Activated naive CD8-positive, alpha-beta T cell treated with anti-CD3 and anti-CD28 coated beads, Interleukin-2, amount 50 U/mL, for 24 hours (primary cell): ENCODE data around the gene BORCS6.

Source experiments
- ATAC-seq: fragments of 150-1000 bp; cut with Tn5 transposase; one replicate; pipeline ENCODE4 v1.10.0; 2021
- DNase-seq: peaks from one replicate; pipeline ENCODE4 v3.0.0; 2021
- H3K27ac Mint-ChIP-seq: one replicate; pipeline ENCODE4 v1.8.0; 2021; ENCODE audit warnings: mild to moderate bottlenecking, mixed read lengths
- H3K27me3 Mint-ChIP-seq: one replicate; pipeline ENCODE4 v1.8.0; 2021; ENCODE audit warnings: mixed read lengths
- H3K36me3 Mint-ChIP-seq: one replicate; pipeline ENCODE4 v1.8.0; 2021; ENCODE audit warnings: low read depth, mixed read lengths
- H3K4me1 Mint-ChIP-seq: one replicate; pipeline ENCODE4 v1.8.0; 2021; ENCODE audit warnings: mixed read lengths
- H3K4me3 Mint-ChIP-seq: one replicate; pipeline ENCODE4 v1.8.0; 2021; ENCODE audit warnings: mild to moderate bottlenecking, moderate library complexity, mixed read lengths
- H3K9me3 Mint-ChIP-seq: one replicate; pipeline ENCODE4 v1.8.0; 2021; ENCODE audit warnings: mixed read lengths

The BORCS6 gene

GRCh38 chr17:8155996-8156245 lies 34.1 kb downstream of the BORCS6 start:
- H3K36me3 Mint-ChIP-seq, result peaks cover 17% of the 10 kb centered on the region
- DNase-seq (no peak), ATAC-seq (no peak)
- H3K4me1 Mint-ChIP-seq, result peaks cover 67% of the 10 kb centered on the region
- no peaks in the 10 kb centered on the region for H3K9me3 Mint-ChIP-seq
- H3K4me3 Mint-ChIP-seq, result no peak overlapping the region
- H3K27ac Mint-ChIP-seq, result no peak overlapping the region
- no peaks in the 10 kb centered on the region for H3K27me3 Mint-ChIP-seq

GRCh38 chr17:8155231-8155995 lies 34.6 kb downstream of the BORCS6 start:
- Mint-ChIP-seq H3K4me1 (peaks cover 66% of the 10 kb centered on the region), H3K27me3 (no peaks in the 10 kb centered on the region), H3K4me3 (no peak overlapping the region), H3K9me3 (no peaks in the 10 kb centered on the region), H3K27ac (no peak overlapping the region), H3K36me3 (peaks cover 13% of the 10 kb centered on the region)
- no peak for ATAC-seq
- DNase-seq, result no peak

GRCh38 chr17:8154608-8155155 lies 35.3 kb downstream of the BORCS6 start:
- Mint-ChIP-seq H3K4me1 (peaks cover 65% of the 10 kb centered on the region), H3K9me3 (no peaks in the 10 kb centered on the region), H3K36me3 (peaks cover 9% of the 10 kb centered on the region), H3K27ac (no peak overlapping the region), H3K27me3 (no peaks in the 10 kb centered on the region), H3K4me3 (no peak overlapping the region)
- ATAC-seq, result no peak
- no peak for DNase-seq

- H3K27me3 Mint-ChIP-seq, result no peaks in the 10 kb centered on the region
- DNase-seq (peak; percentile 94), ATAC-seq (peak; percentile 3)
- H3K27ac Mint-ChIP-seq, result no peak overlapping the region
- no peaks in the 10 kb centered on the region for H3K9me3 Mint-ChIP-seq
- peaks cover 59% of the 10 kb centered on the region for H3K4me1 Mint-ChIP-seq
- H3K4me3 Mint-ChIP-seq, result no peak overlapping the region
- H3K36me3 Mint-ChIP-seq, result peaks cover 8% of the 10 kb centered on the region
Observed at GRCh38 chr17:8153957-8154607, 35.9 kb downstream of the BORCS6 start.

- Mint-ChIP-seq H3K4me1 (peaks cover 55% of the 10 kb centered on the region), H3K36me3 (peaks cover 10% of the 10 kb centered on the region), H3K27ac (no peak overlapping the region), H3K4me3 (no peak overlapping the region), H3K9me3 (no peaks in the 10 kb centered on the region), H3K27me3 (no peaks in the 10 kb centered on the region)
- DNase-seq, result peak; percentile 74
- ATAC-seq, result peak; percentile 41
Observed at GRCh38 chr17:8153525-8153956, 36.4 kb downstream of the BORCS6 start.

- H3K36me3 Mint-ChIP-seq, result peaks cover 15% of the 10 kb centered on the region
- no peak for ATAC-seq
- peaks cover 52% of the 10 kb centered on the region for H3K4me1 Mint-ChIP-seq
- no peaks in the 10 kb centered on the region for H3K9me3 Mint-ChIP-seq
- no peak overlapping the region for H3K27ac Mint-ChIP-seq
- no peaks in the 10 kb centered on the region for H3K27me3 Mint-ChIP-seq
- DNase-seq, result no peak
- H3K4me3 Mint-ChIP-seq, result no peak overlapping the region
Observed at GRCh38 chr17:8153031-8153451, 36.9 kb downstream of the BORCS6 start.

- Mint-ChIP-seq H3K4me1 (peaks cover 52% of the 10 kb centered on the region), H3K27me3 (no peaks in the 10 kb centered on the region), H3K9me3 (no peaks in the 10 kb centered on the region), H3K4me3 (no peak within 1 kb of the TSS), H3K27ac (no peak within 1 kb of the TSS), H3K36me3 (peaks cover 19% of the 10 kb centered on the region)
- ATAC-seq, result peak; percentile 44
- peak; percentile 95 for DNase-seq
Observed at GRCh38 chr17:8152112-8152775, 37.7 kb downstream of the BORCS6 start, which contains the start of gene PER1. PER1 (minus strand) TSS chr17:8152404; CDS start chr17:8150706, 1,698 bp downstream.

GRCh38 chr17:8151641-8152111 lies 38.3 kb downstream of the BORCS6 start:
- Mint-ChIP-seq H3K4me3 (no peak overlapping the region), H3K4me1 (peaks cover 52% of the 10 kb centered on the region), H3K27me3 (no peaks in the 10 kb centered on the region), H3K27ac (no peak overlapping the region), H3K9me3 (no peaks in the 10 kb centered on the region), H3K36me3 (peaks cover 20% of the 10 kb centered on the region)
- ATAC-seq (no peak), DNase-seq (peak; percentile 54)

- ATAC-seq, result peak; percentile 21
- H3K27me3 Mint-ChIP-seq, result no peaks in the 10 kb centered on the region
- DNase-seq, result peak; percentile 93
- H3K4me3 Mint-ChIP-seq, result no peak overlapping the region
- H3K27ac Mint-ChIP-seq, result no peak overlapping the region
- peaks cover 25% of the 10 kb centered on the region for H3K36me3 Mint-ChIP-seq
- H3K4me1 Mint-ChIP-seq, result peaks cover 52% of the 10 kb centered on the region
- no peaks in the 10 kb centered on the region for H3K9me3 Mint-ChIP-seq
Observed at GRCh38 chr17:8151120-8151640, 38.8 kb downstream of the BORCS6 start.

GRCh38 chr17:8150194-8151119 lies 39.5 kb downstream of the BORCS6 start:
- Mint-ChIP-seq H3K36me3 (peaks cover 28% of the 10 kb centered on the region), H3K27me3 (no peaks in the 10 kb centered on the region), H3K27ac (no peak overlapping the region), H3K9me3 (no peaks in the 10 kb centered on the region), H3K4me3 (no peak overlapping the region), H3K4me1 (peaks cover 50% of the 10 kb centered on the region)
- ATAC-seq (no peak), DNase-seq (no peak)

GRCh38 chr17:8149419-8150193 lies 40.4 kb downstream of the BORCS6 start:
- peaks cover 28% of the 10 kb centered on the region for H3K36me3 Mint-ChIP-seq
- H3K27me3 Mint-ChIP-seq, result no peaks in the 10 kb centered on the region
- ATAC-seq, result no peak
- DNase-seq, result no peak
- peak overlapping the region; percentile 11 for H3K27ac Mint-ChIP-seq
- H3K4me3 Mint-ChIP-seq, result no peak overlapping the region
- H3K9me3 Mint-ChIP-seq, result no peaks in the 10 kb centered on the region
- H3K4me1 Mint-ChIP-seq, result peaks cover 42% of the 10 kb centered on the region

GRCh38 chr17:8148560-8148959 lies 41.4 kb downstream of the BORCS6 start:
- Mint-ChIP-seq H3K4me1 (peaks cover 31% of the 10 kb centered on the region), H3K36me3 (peaks cover 34% of the 10 kb centered on the region), H3K27ac (no peak overlapping the region), H3K4me3 (no peak overlapping the region), H3K27me3 (no peaks in the 10 kb centered on the region), H3K9me3 (no peaks in the 10 kb centered on the region)
- no peak for ATAC-seq
- no peak for DNase-seq

- no peaks in the 10 kb centered on the region for H3K9me3 Mint-ChIP-seq
- H3K36me3 Mint-ChIP-seq, result peaks cover 32% of the 10 kb centered on the region
- ATAC-seq, result no peak
- no peaks in the 10 kb centered on the region for H3K27me3 Mint-ChIP-seq
- no peak overlapping the region for H3K4me3 Mint-ChIP-seq
- DNase-seq, result no peak
- no peak overlapping the region for H3K27ac Mint-ChIP-seq
- H3K4me1 Mint-ChIP-seq, result peaks cover 25% of the 10 kb centered on the region
Observed at GRCh38 chr17:8147805-8148404, 42.1 kb downstream of the BORCS6 start.
